Embryonic facial prominence (tissue), 1 donor: ENCODE measurements around the gene DCLK2.

Experiments
- DNase-seq: peaks from one replicate; pipeline ENCODE4 v3.0.0-alpha.2; 2016; ENCODE audit errors: extremely low spot score

Gene DCLK2

DNA sequence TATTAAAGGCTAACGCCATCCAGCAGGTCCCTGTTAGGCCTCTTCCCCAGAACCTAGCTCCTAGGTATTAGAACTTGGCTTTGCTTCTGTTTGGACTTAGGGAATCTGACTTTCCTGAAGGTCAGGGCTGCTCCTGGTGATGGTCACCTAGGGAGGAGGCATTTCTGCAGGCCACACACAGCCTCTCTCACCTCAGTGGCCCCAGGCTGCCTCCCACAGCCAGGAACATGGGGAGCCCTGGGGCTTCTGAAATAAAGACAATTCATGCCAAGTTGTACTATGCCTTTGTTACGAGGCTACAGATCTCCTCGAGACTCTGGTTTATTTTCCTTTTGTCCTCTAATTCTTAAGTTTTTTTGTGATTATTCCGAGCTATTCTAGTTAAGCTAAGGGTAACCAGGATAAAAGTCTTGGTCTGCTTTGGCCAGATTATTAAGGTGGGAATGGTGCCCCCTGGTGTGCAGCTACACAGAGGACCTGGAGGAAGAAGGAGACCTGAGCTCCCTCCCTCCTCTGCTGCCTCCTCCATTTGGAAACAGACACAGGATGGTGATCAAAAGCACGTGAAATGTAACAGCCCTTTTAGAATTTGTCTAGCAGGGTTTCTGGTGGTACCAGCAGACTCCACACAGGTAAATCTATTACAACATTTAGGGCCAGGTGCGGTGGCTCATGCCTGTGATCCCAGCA, 131.0 kb downstream of the DCLK2 start:
- no peak for DNase-seq

DNA sequence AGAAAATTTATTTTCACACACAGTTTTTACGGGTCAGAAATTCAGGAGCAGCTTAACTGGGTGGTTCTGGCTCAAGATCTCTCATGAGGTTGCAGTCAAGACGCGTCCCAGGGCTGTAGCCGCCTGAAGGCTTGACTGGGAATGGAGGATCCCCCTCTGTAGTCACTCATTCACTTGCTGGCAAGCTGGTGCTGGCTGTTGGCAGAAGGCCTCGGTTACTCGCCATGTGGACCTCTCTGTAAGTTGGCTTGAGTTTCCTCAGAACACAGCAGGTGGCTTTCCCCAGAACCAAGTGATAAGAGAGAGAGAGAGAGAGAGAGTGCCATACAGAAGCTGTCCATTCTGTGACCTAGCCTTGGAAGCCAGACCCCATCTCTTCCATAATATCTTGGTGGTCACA, 132.8 kb downstream of the DCLK2 start:
- DNase-seq, result no peak

DNA sequence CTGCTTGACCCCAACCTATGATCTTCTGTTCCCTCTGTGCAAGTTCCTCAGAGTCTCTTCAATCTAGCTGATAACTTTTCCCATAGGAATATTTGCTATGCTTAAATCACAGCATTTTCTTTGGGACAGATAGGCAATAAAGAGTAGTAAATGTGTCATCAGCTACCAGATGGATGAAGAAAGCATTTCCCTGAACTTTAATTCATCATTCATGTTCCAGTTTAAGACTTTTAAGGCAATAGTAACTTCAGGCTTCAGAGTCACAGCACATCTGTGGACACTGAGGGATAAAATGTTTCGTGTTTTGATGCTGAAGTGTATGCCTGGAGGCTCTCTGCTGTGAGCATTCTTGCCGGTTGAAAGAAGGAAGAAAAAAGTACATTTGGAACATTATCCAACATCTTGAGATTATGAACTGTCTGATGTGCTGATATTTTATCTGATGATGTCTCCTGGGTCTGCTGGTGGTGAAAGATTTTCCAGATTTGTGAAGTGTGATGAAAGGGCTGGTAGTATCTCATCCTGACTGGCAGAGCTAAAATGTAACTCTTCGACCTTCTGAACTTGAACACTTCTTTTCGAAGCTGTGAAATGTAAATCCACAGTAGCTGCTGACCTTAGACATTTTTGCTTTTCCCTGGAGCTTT, 133.7 kb downstream of the DCLK2 start:
- DNase-seq, result no peak

- DNase-seq, result no peak
These were observed 134.2 kb downstream of the DCLK2 start for GRCh38 chr4:150212485-150212884.

DNA sequence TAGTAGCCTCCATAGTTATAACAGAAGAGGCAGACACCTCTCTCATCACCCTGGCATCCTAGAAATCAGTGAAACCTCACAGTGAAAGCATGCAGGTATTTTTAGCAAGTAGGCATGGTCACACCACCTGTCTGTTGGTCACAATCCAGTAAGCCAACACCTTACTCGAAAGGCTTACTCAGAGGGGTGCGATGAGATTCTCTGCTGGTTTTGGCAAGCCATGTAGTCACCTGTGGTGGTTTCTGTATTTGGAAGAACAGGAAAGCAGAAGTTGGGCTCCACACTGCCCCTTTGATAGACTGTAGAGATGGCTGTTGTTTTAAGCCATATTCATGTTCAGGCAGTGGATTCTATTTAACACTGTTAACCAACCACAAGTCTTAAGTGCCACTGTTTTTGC, 134.7 kb downstream of the DCLK2 start:
- no peak for DNase-seq

- DNase-seq, result no peak
These were observed 137.4 kb downstream of the DCLK2 start for GRCh38 chr4:150215601-150216000.

GRCh38 chr4:150216726-150217125, 138.5 kb downstream of the DCLK2 start:
- DNase-seq, result no peak

DNA sequence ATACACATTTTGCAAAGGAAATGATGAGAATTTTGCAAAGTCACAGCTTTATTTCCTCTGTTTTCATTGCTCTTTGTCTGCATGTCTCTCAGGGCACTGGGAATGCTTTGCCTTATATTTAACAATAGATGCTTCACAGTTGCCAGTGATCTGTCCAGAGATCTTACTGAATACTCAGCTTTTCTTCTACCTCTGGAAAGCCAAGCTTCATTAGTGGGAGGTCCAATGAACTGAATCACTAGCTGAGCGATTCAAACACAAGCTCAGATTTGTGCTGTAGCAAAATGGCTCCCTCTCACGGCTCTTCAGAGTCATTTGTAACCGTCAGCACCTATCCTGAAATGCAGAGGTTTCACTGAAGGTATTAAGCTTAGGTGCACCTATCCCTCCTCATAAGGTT, 138.9 kb downstream of the DCLK2 start:
- DNase-seq, result no peak

DNA sequence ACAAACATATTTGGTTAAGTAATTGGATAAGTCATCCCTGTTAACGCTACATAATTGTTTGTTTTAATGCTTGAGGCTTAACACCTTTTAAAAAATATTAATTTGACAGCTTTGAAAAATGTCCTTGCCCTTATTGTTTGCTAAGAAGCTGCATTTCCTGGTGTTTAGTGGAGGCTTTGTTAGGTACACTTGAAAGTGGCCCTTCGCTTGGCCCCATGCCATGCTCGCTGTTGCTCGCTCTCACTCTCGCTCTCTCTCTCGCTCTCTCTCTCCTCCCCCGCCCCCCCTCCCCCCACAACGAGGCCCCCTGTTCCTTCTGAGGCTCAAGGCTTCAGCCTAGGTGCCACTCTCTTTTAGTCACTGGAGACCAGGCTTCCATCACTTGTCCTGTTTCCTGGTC, 139.6 kb downstream of the DCLK2 start:
- DNase-seq, result no peak

DNA sequence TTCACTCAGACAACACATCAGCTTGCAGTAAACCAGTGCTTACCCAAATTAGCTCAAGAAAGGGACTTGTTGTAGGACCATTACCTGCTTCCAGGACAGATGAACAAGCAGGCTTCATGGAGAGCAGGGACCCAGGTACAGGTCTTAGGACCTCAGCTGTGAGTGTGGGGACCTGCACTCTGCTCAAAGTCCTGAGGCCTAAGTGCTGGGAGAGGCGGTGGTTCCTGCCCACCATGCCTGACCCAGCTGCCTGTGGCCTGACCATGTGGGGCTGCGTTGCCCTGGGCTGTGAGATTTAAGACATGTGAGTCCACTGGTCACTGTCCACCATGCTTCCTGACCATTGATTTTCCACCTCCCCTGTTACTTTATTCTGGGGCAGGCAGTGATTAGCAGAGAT, 140.2 kb downstream of the DCLK2 start:
- DNase-seq, result no peak

GRCh38 chr4:150219841-150220240, 141.6 kb downstream of the DCLK2 start:
- no peak for DNase-seq

- no peak for DNase-seq
These were observed 146.8 kb downstream of the DCLK2 start for GRCh38 chr4:150224896-150225591.

DNA sequence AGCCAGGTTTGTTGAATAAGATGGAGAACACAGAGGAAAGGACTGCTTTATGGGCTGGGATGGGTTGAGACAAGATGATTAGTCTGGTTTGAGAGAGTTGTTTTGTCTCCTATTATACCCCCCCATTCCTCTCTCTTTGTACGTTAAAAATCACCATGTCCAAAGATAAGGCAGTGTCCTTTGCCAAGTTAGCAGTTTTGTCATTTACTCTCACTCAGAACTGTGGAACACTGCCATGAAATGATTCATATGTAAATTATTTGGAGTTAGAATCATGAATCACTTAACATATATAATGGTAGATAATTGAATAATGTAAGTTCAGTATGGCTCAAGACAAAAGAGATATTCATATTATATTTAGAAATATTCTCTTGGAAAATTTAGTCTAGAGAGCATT, 151.3 kb downstream of the DCLK2 start:
- DNase-seq, result no peak

DNA sequence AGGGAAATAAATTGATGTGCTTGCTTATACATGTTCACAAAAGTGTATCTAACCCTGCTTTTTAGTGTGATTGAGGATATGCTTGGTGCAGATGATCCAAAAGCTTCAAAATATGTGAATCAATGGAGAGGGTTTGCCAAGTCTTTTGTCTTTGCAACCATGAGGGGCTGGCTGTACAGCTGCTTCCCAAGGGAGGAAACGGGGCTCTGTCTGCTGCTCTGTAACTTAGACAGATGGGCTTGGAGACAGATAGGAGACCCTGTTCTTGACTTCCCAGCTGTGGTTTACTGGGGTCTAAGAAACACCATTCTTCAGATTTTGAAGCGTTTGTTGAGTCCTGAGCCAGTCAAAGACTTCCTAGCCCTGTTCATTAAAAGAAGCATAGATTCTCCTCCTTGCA, 152.3 kb downstream of the DCLK2 start:
- DNase-seq, result no peak

- no peak for DNase-seq
These were observed 153.0 kb downstream of the DCLK2 start for GRCh38 chr4:150231107-150231770.

GRCh38 chr4:150232029-150232428, 153.8 kb downstream of the DCLK2 start:
- no peak for DNase-seq

- no peak for DNase-seq
These were observed 156.0 kb downstream of the DCLK2 start for GRCh38 chr4:150234246-150234645.

- no peak for DNase-seq
These were observed 157.1 kb downstream of the DCLK2 start for GRCh38 chr4:150235317-150235716.

GRCh38 chr4:150235808-150236271, 157.6 kb downstream of the DCLK2 start:
- DNase-seq, result no peak

DNA sequence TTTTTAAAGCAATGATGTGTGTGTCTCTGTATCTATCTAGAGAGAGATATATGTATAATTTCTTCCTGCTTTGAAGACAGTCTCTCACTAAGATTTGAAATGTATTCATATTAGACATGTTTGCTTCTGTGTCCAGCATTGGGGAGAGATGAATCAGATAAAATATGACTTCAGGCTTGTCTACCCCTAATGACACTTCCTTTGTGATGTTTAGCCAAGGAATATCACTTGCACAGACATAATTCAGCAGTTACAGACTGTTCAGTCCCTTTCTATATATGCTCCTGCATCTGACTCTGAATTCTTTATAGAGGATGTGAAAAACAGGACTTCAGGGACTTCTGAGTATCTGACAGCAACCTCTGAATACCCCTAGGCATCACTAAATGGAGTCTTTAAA, 158.4 kb downstream of the DCLK2 start:
- no peak for DNase-seq

- DNase-seq, result peak; percentile 48
These were observed 159.0 kb downstream of the DCLK2 start for GRCh38 chr4:150237110-150237872.

- DNase-seq, result no peak
These were observed 160.3 kb downstream of the DCLK2 start for GRCh38 chr4:150238591-150238990.
